Omental fat pad (tissue), 4 donors: ENCODE data around the gene CAPRIN1. TPM values are rescaled to one million over a fixed set of nuclear protein-coding genes. Genes with fewer than 3 reads are reported as not detected.

ENCODE experiments used
- ATAC-seq: fragments of 150-250 bp; one replicate; pipeline ENCODE4 v1.9.1; 2016; ENCODE audit warnings: mild to moderate bottlenecking, moderate library complexity; ENCODE audit not compliant: low FRiP score
- DNase-seq: peaks from one replicate; pipeline ENCODE4 v3.0.0-alpha.2; 2019; ENCODE audit warnings: low spot score
- total RNA-seq, 4 donors: library from RNA; depleted of rRNA; stranded (reverse); fragments of >200 nt; gene quantifications; one replicate each; pipeline ENCODE4 v1.1.0, GENCODE V29; 2016
- TF ChIP-seq, protein P1 (sequence below), 3 donors: fragments of 450-650 bp; IDR thresholded peaks; one replicate each; pipeline ENCODE4 v1.5.1; 2016 to 2017; ENCODE audit warnings: antibody characterized with exemption in 3 of 3, mild to moderate bottlenecking in 3 of 3, moderate library complexity in 2 of 3

CAPRIN1 gene
- total RNA-seq, 4 donors from 2014 or later = 130 to 190 (median 141) TPM

DNA sequence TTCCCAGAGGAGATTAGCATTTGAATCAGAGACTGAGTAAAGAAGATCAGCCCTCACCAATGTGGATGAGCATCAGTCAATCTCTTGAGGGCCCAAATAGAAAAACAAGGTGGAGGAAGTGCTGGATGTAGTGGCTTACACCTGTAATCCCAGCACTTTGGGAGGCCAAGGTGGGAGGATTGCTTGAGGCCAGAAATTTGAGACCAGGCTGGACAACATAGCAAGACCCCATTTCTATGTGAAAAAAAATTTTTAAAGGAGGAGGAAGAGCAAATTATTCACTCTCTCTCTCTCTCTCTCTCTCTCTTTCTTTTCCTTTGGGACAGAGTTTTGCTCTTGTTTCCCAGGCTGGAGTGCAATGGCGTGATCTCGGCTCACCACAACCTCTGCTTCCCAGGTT is 18.1 kb upstream of the CAPRIN1 start:
- ATAC-seq (no peak), DNase-seq (no peak)
- TF ChIP-seq, protein P1, sequence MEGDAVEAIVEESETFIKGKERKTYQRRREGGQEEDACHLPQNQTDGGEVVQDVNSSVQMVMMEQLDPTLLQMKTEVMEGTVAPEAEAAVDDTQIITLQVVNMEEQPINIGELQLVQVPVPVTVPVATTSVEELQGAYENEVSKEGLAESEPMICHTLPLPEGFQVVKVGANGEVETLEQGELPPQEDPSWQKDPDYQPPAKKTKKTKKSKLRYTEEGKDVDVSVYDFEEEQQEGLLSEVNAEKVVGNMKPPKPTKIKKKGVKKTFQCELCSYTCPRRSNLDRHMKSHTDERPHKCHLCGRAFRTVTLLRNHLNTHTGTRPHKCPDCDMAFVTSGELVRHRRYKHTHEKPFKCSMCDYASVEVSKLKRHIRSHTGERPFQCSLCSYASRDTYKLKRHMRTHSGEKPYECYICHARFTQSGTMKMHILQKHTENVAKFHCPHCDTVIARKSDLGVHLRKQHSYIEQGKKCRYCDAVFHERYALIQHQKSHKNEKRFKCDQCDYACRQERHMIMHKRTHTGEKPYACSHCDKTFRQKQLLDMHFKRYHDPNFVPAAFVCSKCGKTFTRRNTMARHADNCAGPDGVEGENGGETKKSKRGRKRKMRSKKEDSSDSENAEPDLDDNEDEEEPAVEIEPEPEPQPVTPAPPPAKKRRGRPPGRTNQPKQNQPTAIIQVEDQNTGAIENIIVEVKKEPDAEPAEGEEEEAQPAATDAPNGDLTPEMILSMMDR (IDR thresholded peaks at IDR 0.05) = no peak

DNA sequence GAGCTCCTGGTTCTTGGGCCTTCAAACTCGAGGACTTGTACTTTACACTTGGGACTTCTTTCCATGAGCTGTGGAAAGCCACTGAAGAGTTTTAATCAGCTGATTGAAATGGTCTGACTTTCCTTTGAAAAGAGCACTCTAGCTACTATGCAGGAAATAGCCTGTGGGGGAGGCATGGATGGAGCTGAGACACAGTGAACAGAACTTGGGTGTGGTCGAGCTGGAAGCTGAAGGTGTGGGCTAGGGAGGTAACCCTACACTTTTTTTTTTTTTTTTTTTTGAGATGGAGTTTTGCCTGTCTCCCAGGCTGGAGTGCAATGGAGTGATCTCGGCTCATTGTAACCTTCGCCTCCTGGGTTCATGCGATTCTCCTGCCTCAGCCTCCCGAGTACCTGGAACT is 17.5 kb upstream of the CAPRIN1 start:
- TF ChIP-seq, protein P1 (IDR thresholded peaks at IDR 0.05) = no peak
- DNase-seq (no peak), ATAC-seq (no peak)

DNA sequence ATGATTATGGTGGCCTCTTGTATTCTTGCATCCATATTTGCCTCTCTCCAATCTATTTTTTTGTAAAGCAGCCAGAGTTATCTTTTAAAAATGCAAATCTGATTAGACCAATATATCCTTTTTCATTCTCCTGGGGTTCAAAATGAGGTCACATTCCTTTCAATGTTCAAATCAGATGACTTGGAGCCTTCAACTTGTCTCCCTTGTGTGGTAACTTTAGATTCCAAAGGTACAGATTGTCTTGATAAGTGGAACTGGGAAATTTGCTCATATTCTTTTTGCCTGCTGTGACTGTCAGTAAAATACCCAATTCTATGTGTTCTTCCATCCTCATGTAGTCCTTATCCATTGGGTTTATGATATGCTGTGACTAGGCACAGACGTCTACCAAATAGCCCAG is 15.1 kb upstream of the CAPRIN1 start:
- DNase-seq (no peak), ATAC-seq (no peak)
- TF ChIP-seq, protein P1 (IDR thresholded peaks at IDR 0.05) = no peak

DNA sequence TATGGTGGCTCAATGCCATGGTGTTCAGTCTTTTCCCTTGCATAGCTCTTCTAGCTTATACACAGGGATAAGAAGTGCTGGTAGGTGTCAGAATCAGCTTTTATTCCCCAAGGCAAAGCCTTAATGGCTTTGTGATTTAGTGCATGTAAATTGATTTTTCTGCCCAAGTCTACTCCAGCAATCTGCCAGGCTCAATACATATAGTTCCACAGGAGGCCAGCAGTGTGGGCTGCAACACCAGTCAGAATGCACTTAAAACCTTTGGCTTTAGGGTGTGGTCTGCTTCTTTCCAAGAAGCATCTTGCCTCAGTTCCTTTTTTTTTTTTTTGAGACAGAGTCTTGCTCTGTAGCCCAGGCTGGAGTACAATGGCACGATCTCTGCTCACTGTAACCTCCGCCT is 14.5 kb upstream of the CAPRIN1 start:
- ATAC-seq (no peak), DNase-seq (no peak)
- TF ChIP-seq, protein P1 (IDR thresholded peaks at IDR 0.05) = no peak

DNA sequence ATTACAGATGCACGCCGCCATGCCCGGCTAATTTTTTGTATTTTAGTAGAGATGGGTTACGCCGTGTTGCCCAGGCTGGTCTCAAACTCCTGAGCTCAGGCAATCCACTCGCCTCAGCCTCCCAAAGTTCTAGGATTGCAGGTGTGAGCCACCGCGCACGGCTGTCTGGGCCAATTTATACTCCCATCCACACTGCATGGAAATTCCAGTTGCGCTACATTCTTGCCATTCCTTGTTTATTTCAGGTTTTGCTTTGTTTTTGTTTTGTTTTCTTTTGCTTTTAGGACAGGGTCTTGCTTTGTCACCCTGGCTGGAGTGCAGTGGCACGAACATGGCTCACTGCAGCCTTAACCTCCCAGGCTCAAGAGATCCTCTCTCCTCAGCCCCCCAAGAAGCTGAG is 11.0 kb upstream of the CAPRIN1 start:
- no peak for DNase-seq
- TF ChIP-seq, protein P1 (IDR thresholded peaks at IDR 0.05) = no peak
- ATAC-seq = no peak

DNA sequence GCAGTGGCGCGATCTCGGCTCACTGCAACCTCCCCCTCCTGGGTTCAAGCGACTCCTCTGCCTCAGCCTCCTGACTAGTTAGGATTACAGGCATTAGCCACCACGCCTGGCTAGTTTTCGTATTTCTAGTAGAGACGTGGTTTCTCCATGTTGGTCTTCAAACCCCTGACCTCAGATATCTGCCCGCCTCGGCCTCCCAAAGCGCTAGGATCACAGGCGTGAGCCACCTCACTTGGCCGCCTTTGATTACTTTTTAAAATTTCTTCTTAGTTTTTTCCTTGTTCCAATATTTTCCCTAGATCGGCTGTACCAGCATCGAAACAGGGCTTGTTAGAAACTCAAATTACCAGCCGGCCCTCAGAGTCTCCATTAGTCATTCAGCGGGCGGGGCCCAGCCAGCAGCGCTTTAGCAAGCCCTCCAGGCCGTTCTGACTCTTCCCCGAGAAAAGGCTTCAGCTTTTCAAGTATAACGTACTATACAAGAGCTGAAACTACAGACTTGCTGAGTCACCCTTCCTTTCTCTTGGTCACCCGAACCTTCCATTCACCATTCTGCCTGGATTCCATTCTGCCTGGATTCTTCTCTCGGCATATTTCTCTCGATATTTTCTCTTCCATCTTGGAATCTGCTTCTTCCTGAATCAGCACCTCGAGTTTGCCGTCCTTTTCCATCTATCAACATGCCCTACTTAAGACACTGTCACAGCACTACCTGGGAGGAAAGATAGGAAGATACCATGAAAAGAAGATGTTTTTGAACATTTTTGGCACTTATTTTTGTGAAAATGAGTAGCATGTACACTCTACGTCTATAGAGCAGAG is 6.7 kb upstream of the CAPRIN1 start:
- ATAC-seq (peak; percentile 85), DNase-seq (no peak)
- TF ChIP-seq, protein P1 (IDR thresholded peaks at IDR 0.05) = no peak

DNA sequence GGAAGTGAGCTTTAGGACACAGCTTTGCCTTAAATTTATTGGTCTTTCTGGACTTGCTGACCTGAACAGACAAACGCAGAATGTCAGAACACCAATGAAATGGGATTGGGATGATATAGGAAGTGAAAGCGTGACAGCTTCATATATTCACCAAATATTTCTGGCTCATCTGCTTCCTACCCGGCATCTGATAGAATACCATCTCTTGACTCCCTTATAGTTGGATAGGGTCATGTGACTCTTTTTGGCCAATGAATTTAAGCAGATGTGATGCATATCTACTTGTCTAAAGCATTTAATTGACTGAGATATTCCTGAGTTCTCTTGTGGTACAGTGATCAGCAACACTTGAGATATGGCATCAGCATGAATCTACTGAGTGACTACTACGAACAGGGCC is 2.5 kb upstream of the CAPRIN1 start:
- ATAC-seq = no peak
- TF ChIP-seq, protein P1 (IDR thresholded peaks at IDR 0.05) = no peak

More for the DNA sequence above, 2.5 kb upstream of the CAPRIN1 start:
- no peak for DNase-seq
